Measurements from ENCODE around the gene SLC46A1. TPM values are rescaled to one million over a fixed set of nuclear protein-coding genes. Genes with fewer than 3 reads are reported as not detected.

Gene SLC46A1
- total RNA-seq, 3 donors from 2014 or later: 11.2 to 22.7 (median 12.5) TPM

DNA sequence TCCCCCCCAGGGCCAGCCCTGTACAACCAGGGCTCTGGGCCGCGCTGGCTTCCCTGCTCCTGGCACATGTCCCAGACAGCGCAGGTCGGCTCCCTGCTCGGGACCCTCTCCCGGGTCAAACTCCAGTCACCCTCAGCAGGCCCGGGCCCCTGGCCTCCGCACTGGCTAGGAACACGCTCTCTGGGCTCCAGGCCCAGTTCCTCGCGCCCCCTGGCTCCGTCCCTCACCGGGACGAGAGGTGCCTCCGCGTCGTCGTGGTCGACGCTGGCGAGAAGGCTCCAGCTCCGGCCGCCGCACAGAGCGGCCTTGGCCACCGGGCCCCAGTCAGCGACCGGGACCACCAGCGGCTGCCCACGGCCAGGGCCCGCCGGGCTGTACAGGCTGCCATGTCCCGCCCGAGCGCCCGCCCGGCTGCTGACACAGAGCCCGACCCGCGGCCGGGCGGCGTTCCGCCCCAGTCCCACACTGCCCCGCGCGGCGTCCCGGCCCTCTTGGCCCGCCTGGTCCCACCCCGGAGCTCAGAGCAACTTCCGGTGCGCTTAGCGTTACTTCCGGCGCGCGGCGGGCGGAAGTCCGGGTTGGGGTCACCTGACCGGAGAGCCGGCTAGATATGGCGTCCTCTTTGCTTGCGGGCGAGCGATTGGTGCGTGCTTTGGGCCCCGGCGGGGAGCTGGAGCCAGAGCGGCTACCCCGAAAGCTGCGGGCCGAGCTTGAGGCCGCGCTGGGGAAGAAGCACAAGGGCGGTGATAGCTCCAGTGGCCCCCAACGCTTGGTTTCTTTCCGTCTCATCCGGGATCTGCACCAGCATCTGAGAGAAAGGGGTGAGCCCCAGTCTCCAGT lies 48.7 kb downstream of the SLC46A1 start, which contains the start of gene POLDIP2:
POLDIP2 (minus strand) TSS at position 467 of the 840 bp plus-strand sequence; CDS start at position 388, 79 bp downstream.
- H3K9me3 ChIP-seq: no peaks in the 10 kb centered on the region
- no peaks in the 10 kb centered on the region for H3K27me3 ChIP-seq
- peaks cover 6% of the 10 kb centered on the region for H3K36me3 ChIP-seq
- peak; percentile 94 to 95 for DNase-seq (ENCODE audit: low spot score in 2 of 2)
- H3K4me3 ChIP-seq: peak within 1 kb of the TSS; percentile 87 to 100 (median 93)
- intact Hi-C loops (cut with DNase I; ENCODE audit: low total_unique reads): no loop called here
- peaks cover 0 to 19% of the 10 kb centered on the region in 2 donors for H3K4me1 ChIP-seq
- peak within 1 kb of the TSS; percentile 90 to 91 for H3K27ac ChIP-seq
- TF ChIP-seq, protein P1, sequence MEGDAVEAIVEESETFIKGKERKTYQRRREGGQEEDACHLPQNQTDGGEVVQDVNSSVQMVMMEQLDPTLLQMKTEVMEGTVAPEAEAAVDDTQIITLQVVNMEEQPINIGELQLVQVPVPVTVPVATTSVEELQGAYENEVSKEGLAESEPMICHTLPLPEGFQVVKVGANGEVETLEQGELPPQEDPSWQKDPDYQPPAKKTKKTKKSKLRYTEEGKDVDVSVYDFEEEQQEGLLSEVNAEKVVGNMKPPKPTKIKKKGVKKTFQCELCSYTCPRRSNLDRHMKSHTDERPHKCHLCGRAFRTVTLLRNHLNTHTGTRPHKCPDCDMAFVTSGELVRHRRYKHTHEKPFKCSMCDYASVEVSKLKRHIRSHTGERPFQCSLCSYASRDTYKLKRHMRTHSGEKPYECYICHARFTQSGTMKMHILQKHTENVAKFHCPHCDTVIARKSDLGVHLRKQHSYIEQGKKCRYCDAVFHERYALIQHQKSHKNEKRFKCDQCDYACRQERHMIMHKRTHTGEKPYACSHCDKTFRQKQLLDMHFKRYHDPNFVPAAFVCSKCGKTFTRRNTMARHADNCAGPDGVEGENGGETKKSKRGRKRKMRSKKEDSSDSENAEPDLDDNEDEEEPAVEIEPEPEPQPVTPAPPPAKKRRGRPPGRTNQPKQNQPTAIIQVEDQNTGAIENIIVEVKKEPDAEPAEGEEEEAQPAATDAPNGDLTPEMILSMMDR (IDR thresholded peaks at IDR 0.05): no peak
- TF ChIP-seq POLR2AphosphoS5 (IDR thresholded peaks at IDR 0.05) (peak; percentile 91 to 94 (median 93)), POLR2A (IDR thresholded peaks at IDR 0.05) (peak; percentile 65)

DNA sequence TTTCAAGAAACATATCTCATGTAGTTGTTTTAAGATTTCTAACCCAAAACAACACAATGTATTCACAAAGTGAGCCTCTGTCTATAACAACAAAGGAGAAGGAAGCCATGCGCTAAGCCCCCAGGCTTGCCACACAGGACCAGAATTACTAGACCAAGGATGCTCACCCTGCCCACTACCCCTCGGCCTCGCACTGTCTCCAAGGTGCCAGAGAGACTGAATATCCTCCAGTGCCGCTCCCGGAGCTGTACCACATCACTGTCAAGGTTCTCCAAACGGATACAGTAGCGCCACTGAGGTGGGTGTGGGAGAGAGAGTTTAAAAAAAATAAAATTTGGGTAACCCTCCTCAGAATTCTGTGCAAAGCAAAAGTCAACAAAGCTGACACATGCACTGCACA lies 55.7 kb downstream of the SLC46A1 start:
- intact Hi-C loops (cut with DNase I; ENCODE audit: low total_unique reads): no loop called here
- no peak for DNase-seq (ENCODE audit: low spot score in 2 of 2)
- Histone ChIP-seq H3K4me1 (peaks cover 3 to 17% of the 10 kb centered on the region in 2 donors), H3K4me3 (no peak overlapping the region), H3K27me3 (no peaks in the 10 kb centered on the region), H3K9me3 (no peaks in the 10 kb centered on the region), H3K36me3 (no peaks in the 10 kb centered on the region), H3K27ac (no peak overlapping the region)
- TF ChIP-seq POLR2AphosphoS5 (IDR thresholded peaks at IDR 0.05): no peak
- TF ChIP-seq, protein P1 (IDR thresholded peaks at IDR 0.05): no peak
- no peak for TF ChIP-seq POLR2A (IDR thresholded peaks at IDR 0.05)

DNA sequence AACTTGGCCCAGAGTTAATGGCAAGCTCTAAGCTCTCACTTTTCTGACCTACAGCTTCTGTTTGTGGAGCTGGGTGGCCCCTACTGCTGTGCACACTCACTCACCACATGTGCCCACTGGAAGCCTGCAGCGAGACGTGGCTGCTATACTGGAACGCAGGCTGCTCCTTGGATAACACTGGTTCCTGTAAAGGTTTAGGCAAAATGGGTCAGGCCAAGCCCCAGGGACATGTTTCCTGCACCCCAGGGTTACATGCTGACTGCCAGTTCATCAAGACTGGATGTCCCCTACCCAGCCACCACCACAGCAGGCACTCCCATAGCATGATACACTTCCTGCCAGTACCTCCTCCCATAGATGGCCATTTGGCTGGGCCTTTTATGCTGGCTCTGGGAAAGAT lies 57.0 kb downstream of the SLC46A1 start:
- TF ChIP-seq, protein P1 (IDR thresholded peaks at IDR 0.05): no peak
- TF ChIP-seq POLR2A (IDR thresholded peaks at IDR 0.05): no peak
- no peak for TF ChIP-seq POLR2AphosphoS5 (IDR thresholded peaks at IDR 0.05)
- Histone ChIP-seq H3K27me3 (no peaks in the 10 kb centered on the region), H3K36me3 (peaks cover 6% of the 10 kb centered on the region), H3K4me3 (no peak overlapping the region), H3K27ac (no peak overlapping the region), H3K9me3 (no peaks in the 10 kb centered on the region), H3K4me1 (peaks cover 3 to 17% of the 10 kb centered on the region in 2 donors)
- intact Hi-C loops (cut with DNase I; ENCODE audit: low total_unique reads): no loop called here
- no peak for DNase-seq (ENCODE audit: low spot score in 2 of 2)

DNA sequence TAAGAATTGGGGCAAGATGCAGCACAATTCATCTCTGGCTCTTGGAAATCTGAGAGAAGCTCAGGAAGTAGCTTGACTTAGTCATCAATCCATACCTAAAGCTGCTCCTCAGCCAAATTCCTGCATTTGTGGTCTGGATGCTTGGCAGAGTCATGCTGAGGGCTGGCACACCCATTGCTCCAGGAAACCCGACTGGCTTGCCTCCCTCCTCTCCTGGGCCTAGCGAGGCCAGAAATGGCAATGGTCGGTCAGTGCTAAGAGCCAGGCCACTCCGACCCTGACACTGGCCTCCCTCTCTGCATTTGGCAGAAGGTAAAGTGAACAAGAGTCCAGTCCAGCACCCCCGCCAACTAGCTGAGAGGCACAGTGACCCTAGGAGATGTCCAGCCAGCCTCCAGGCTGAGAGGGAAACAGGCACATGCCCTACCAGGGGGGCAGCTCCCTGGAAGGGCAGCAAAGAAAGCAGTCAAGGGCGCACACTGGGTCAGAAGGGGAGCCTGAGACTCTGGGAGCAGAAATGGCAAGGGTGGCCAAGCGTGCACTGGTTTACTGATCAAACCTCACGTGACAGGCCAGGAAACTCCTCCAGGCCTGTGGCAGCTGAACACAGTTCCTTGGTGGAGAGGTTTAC lies 58.6 kb downstream of the SLC46A1 start:
- H3K27me3 ChIP-seq: no peaks in the 10 kb centered on the region
- peak overlapping the region; percentile 78 to 85 for H3K27ac ChIP-seq
- no peak overlapping the region for H3K4me3 ChIP-seq
- H3K36me3 ChIP-seq: peaks cover 6% of the 10 kb centered on the region
- intact Hi-C loops (cut with DNase I; ENCODE audit: low total_unique reads): no loop called here
- DNase-seq (ENCODE audit: low spot score in 2 of 2): peak in 1 of 2 donors; percentile 69
- no peaks in the 10 kb centered on the region for H3K9me3 ChIP-seq
- H3K4me1 ChIP-seq: peaks cover 3 to 17% of the 10 kb centered on the region in 2 donors
- peak in 1 of 3 donors; percentile 8 for TF ChIP-seq POLR2AphosphoS5 (IDR thresholded peaks at IDR 0.05)
- TF ChIP-seq POLR2A (IDR thresholded peaks at IDR 0.05): no peak
- TF ChIP-seq, protein P1 (IDR thresholded peaks at IDR 0.05): no peak
